Neural progenitor cell (in vitro differentiated cells): ENCODE results near the gene SLC15A4. TPM values are rescaled to one million over a fixed set of nuclear protein-coding genes. Genes with fewer than 3 reads are reported as not detected.

Experiments
- DNase-seq: peaks from one replicate; pipeline ENCODE4 v3.0.0-alpha.2; 2016; ENCODE audit warnings: low spot score
- H2AFZ ChIP-seq: fragments of 200-600 bp; sonication (generic); replicated peaks from 2 replicates; pipeline ENCODE4 v1.6.1; 2016; ENCODE audit warnings: antibody characterized with exemption
- H3F3A ChIP-seq: fragments of 200-600 bp; sonication (generic); 2 replicates; pipeline ENCODE4 v1.6.1; 2016; ENCODE audit warnings: antibody characterized with exemption, low read depth
- H3K27ac ChIP-seq: fragments of 200-600 bp; sonication (generic); 2 replicates; pipeline ENCODE4 v1.5.1; 2016; ENCODE audit warnings: mild to moderate bottlenecking
- H3K27me3 ChIP-seq: fragments of 200-600 bp; sonication (generic); 2 replicates; pipeline ENCODE4 v1.6.1; 2016; ENCODE audit warnings: mild to moderate bottlenecking, moderate library complexity
- H3K36me3 ChIP-seq: fragments of 200-600 bp; sonication (generic); 2 replicates; pipeline ENCODE4 v1.5.1; 2016
- H3K4me1 ChIP-seq: fragments of 200-600 bp; sonication (generic); 2 replicates; pipeline ENCODE4 v1.6.1; 2016; ENCODE audit warnings: mixed run types
- H3K4me2 ChIP-seq: fragments of 200-600 bp; sonication (generic); 2 replicates; pipeline ENCODE4 v1.6.1; 2016
- H3K4me3 ChIP-seq: fragments of 200-600 bp; sonication (generic); 2 replicates; pipeline ENCODE4 v1.5.1; 2016
- H3K79me2 ChIP-seq: fragments of 200-600 bp; sonication (generic); 2 replicates; pipeline ENCODE4 v1.6.1; 2016; ENCODE audit warnings: low read depth
- H3K9ac ChIP-seq: fragments of 200-600 bp; sonication (generic); 2 replicates; pipeline ENCODE4 v1.6.1; 2016
- H3K9me3 ChIP-seq: fragments of 200-600 bp; sonication (generic); 2 replicates; pipeline ENCODE4 v1.5.1; 2016; ENCODE audit warnings: low read depth
- H4K20me1 ChIP-seq: fragments of 200-600 bp; sonication (generic); 2 replicates; pipeline ENCODE4 v1.6.1; 2016; ENCODE audit warnings: low read depth
- H3K27ac Mint-ChIP-seq: 3 replicates; pipeline ENCODE4 v1.8.0; 2021; ENCODE audit warnings: mixed read lengths
- H3K27me3 Mint-ChIP-seq: 2 replicates; pipeline ENCODE4 v1.8.0; 2022; ENCODE audit warnings: low read depth, mild to moderate bottlenecking, inconsistent platforms, moderate library complexity, mixed read lengths; ENCODE audit not compliant: insufficient read depth
- H3K36me3 Mint-ChIP-seq: 3 replicates; pipeline ENCODE4 v1.8.0; 2021; ENCODE audit warnings: mixed read lengths
- H3K4me1 Mint-ChIP-seq: 3 replicates; pipeline ENCODE4 v1.8.0; 2021; ENCODE audit warnings: mixed read lengths
- H3K4me3 Mint-ChIP-seq: 3 replicates; pipeline ENCODE4 v1.8.0; 2021; ENCODE audit warnings: mild to moderate bottlenecking, moderate library complexity, mixed read lengths
- H3K9me3 Mint-ChIP-seq: 3 replicates; pipeline ENCODE4 v1.8.0; 2020; ENCODE audit warnings: mixed read lengths
- EZH2 ChIP-seq: fragments of 200-600 bp; sonication (generic); IDR thresholded peaks from 2 replicates; pipeline ENCODE4 v1.6.1; 2017; ENCODE audit warnings: antibody characterized with exemption, mild to moderate bottlenecking, moderate library complexity
- EZH2phosphoT487 ChIP-seq: fragments of 200-600 bp; sonication (generic); IDR thresholded peaks from 2 replicates; pipeline ENCODE4 v1.6.1; 2017; ENCODE audit warnings: antibody characterized with exemption
- total RNA-seq: library from RNA; depleted of rRNA; stranded (reverse); fragments of >200 nt; gene quantifications from 2 replicates; pipeline ENCODE4 v1.2.3, GENCODE V29; 2015; ENCODE audit warnings: low replicate concordance
- TF ChIP-seq, protein P1 (sequence below): fragments of 200-600 bp; sonication (generic); IDR thresholded peaks from 2 replicates; pipeline ENCODE4 v1.5.1; 2017; ENCODE audit warnings: antibody characterized with exemption, mild to moderate bottlenecking

SLC15A4 gene
- total RNA-seq, 1 donor from 2014 or later, result 42.3 TPM

DNA sequence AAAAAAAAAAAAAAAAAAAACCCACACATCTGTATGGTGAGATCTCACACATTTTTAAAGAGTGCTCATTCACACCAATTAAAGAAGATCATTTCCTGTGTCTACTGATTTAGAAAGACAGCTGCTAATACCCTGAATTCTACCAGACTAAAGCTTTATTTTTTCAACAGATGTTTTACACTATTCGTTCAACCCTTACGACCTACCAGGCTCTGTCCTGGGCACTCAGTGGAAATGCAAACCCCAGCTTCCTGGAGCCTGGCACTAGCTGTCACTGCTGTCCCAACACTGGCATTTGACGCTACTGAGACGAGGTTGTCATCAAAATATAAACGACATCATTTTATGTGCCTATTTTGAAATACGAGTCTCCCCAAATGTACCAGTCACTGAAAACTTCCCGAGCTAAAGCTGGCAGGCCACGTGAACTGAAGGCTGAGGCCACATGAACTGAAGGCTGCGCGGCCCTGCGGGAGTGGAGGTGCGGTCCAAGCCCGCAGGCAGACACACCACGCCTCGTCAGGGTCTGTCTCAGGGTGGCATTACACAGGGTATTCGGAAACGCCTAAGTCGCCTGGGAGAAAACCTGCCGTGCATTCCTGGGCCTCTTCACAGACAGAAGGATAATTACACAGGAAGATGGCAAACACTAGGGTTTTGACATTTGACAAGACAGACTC lies 27.2 kb downstream of the SLC15A4 start:
- Mint-ChIP-seq H3K36me3 (peaks cover 47% of the 10 kb centered on the region), H3K4me3 (no peak overlapping the region), H3K27me3 (no peaks in the 10 kb centered on the region), H3K27ac (peak overlapping the region; percentile 83), H3K4me1 (peaks cover 9% of the 10 kb centered on the region), H3K9me3 (no peaks in the 10 kb centered on the region)
- Histone ChIP-seq H2AFZ (no peak overlapping the region), H3K4me1 (peaks cover 17% of the 10 kb centered on the region), H3K36me3 (peaks cover 3% of the 10 kb centered on the region), H3K9ac (no peak overlapping the region), H4K20me1 (peaks cover 55% of the 10 kb centered on the region), H3K4me2 (no peak overlapping the region), H3F3A (peaks cover 9% of the 10 kb centered on the region), H3K27ac (no peak overlapping the region), H3K4me3 (no peak overlapping the region), H3K79me2 (no peaks in the 10 kb centered on the region), H3K27me3 (no peaks in the 10 kb centered on the region), H3K9me3 (no peaks in the 10 kb centered on the region)
- DNase-seq, result no peak
- no peak for TF ChIP-seq EZH2
- TF ChIP-seq EZH2phosphoT487, result no peak
- TF ChIP-seq, protein P1, sequence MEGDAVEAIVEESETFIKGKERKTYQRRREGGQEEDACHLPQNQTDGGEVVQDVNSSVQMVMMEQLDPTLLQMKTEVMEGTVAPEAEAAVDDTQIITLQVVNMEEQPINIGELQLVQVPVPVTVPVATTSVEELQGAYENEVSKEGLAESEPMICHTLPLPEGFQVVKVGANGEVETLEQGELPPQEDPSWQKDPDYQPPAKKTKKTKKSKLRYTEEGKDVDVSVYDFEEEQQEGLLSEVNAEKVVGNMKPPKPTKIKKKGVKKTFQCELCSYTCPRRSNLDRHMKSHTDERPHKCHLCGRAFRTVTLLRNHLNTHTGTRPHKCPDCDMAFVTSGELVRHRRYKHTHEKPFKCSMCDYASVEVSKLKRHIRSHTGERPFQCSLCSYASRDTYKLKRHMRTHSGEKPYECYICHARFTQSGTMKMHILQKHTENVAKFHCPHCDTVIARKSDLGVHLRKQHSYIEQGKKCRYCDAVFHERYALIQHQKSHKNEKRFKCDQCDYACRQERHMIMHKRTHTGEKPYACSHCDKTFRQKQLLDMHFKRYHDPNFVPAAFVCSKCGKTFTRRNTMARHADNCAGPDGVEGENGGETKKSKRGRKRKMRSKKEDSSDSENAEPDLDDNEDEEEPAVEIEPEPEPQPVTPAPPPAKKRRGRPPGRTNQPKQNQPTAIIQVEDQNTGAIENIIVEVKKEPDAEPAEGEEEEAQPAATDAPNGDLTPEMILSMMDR, result no peak

DNA sequence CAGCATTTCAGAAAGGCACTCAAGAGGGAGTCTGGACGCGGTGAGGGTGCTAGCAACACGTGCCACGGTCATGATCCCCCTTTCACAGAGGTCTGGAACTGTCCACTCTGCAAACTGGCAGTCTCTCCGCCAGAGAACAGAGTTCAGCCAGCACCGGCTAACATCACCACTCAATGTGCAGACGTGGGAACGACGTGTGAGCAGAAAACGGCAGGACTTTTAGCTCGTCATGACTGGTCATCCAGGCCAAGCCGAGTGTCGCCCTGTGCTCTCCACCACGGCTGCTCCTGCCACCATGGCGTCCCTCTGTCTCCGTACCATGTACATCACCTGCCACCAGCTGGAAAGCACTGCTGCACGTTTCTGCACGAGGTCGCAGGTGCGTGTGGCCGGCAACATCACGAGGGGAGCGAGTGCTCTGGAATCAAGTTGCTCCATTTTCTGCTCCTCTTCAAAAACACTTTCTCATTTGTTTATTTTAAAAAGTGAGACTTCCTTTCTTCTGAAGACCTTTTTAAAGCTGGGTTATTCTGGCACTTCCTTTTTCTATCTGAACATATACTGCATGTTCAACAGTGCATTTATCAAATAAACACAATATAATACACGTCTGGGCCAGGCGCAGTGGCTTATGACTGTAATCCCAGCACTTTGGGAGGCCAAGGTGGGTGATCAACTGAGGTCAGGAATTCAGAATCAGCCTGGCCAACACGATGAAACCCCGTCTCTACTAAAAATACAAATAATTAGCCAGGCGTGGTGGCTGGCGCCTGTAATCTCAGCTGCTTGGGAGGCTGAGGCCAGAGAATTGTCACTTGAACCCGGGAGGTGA lies 28.0 kb downstream of the SLC15A4 start:
- no peaks in the 10 kb centered on the region for H3K36me3 ChIP-seq
- peaks cover 49% of the 10 kb centered on the region for H4K20me1 ChIP-seq
- no peaks in the 10 kb centered on the region for H3K9me3 Mint-ChIP-seq
- no peaks in the 10 kb centered on the region for H3K9me3 ChIP-seq
- H3K4me1 ChIP-seq, result peaks cover 17% of the 10 kb centered on the region
- no peak for DNase-seq
- H3K27ac ChIP-seq, result no peak overlapping the region
- no peak overlapping the region for H3K4me2 ChIP-seq
- no peaks in the 10 kb centered on the region for H3K27me3 Mint-ChIP-seq
- H3K79me2 ChIP-seq, result no peaks in the 10 kb centered on the region
- no peaks in the 10 kb centered on the region for H3K27me3 ChIP-seq
- H3K36me3 Mint-ChIP-seq, result peaks cover 44% of the 10 kb centered on the region
- no peak overlapping the region for H3K27ac Mint-ChIP-seq
- H3K4me3 ChIP-seq, result no peak overlapping the region
- no peak overlapping the region for H3K4me3 Mint-ChIP-seq
- H3F3A ChIP-seq, result peaks cover 9% of the 10 kb centered on the region
- H3K4me1 Mint-ChIP-seq, result peaks cover 9% of the 10 kb centered on the region
- H2AFZ ChIP-seq, result no peak overlapping the region
- TF ChIP-seq, protein P1, result no peak
- TF ChIP-seq EZH2phosphoT487 (no peak), EZH2 (no peak)
- no peak overlapping the region for H3K9ac ChIP-seq

DNA sequence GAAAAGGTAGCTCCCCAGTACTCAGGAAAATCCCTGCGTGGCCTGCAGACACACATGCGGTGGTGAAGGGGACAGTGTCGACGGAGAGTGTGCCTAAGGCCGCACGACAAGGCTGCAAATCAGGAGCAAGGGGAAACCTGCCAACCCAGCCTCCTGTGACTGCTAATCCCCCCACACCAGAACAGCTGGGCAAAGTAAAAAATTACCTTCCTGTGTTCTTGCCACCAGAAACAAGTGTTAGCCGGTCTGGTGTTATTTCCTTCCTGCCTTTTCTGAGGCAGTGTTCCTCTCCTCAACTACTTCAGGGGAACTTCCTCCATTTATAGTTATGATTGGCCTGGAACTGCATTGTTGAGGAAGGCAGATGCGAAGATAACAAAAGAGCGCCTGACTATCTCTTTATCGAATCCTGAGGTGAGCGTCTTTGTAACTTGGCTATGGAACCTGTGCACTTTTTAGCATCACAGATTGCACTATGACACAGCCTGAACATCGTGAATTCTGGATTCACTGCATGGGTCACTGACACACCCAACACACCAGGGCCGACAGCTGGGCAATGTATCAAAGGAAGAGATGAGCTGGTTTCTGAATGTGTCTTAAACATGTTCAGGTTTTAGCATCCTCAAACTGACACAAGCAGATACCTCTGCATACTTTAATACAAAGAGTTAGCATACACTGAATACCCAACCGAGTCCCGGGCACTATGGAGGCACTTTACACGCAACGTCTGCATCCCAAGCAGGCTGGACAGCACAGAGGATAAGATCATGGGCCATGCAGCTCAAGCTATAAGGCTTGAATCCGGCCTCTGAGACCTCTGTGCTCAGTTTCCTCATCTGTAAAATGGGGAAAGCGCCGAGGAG lies 28.9 kb downstream of the SLC15A4 start:
- Histone ChIP-seq H4K20me1 (peaks cover 42% of the 10 kb centered on the region), H3K9ac (no peak overlapping the region), H3F3A (peaks cover 9% of the 10 kb centered on the region), H3K4me2 (no peak overlapping the region), H3K9me3 (no peaks in the 10 kb centered on the region), H3K27ac (no peak overlapping the region), H3K4me3 (no peak overlapping the region), H3K36me3 (no peaks in the 10 kb centered on the region), H2AFZ (no peak overlapping the region), H3K27me3 (no peaks in the 10 kb centered on the region), H3K79me2 (no peaks in the 10 kb centered on the region), H3K4me1 (peaks cover 17% of the 10 kb centered on the region)
- TF ChIP-seq, protein P1, result no peak
- TF ChIP-seq EZH2phosphoT487 (no peak), EZH2 (no peak)
- Mint-ChIP-seq H3K9me3 (no peaks in the 10 kb centered on the region), H3K4me1 (peaks cover 9% of the 10 kb centered on the region), H3K36me3 (peaks cover 44% of the 10 kb centered on the region), H3K4me3 (no peak overlapping the region), H3K27ac (no peak overlapping the region), H3K27me3 (no peaks in the 10 kb centered on the region)
- DNase-seq, result no peak
